ENCODE results near the gene UFC1.

The UFC1 gene

GRCh38 chr1:161192476-161193465 is 39.0 kb downstream of the UFC1 start:
- in situ Hi-C loops (cut with MboI; ENCODE audit: low sequenced_read_pairs), result no loop called here

GRCh38 chr1:161193561-161194235 is 39.9 kb downstream of the UFC1 start:
- in situ Hi-C loops (cut with MboI; ENCODE audit: low sequenced_read_pairs), result no loop called here

DNA sequence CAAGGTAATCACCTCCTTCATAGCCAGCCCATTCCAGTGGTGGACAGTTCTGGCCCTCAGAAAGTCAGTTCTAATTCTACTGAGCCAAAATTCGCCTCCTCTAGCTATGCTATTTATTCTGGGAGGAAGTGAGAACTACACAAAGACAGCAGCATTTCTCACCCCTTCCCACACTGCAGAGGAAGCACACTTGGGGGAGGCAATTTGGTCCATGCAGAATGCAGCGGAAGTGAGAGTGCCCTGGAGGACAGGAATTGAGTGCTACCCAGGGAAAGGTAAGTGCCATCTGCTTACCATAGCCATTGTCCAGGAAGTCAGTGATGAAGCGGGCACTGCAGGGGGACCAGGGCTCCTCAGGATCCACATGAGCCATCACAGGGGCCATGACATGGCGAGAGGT is 41.4 kb downstream of the UFC1 start:
- in situ Hi-C loops (cut with MboI; ENCODE audit: low sequenced_read_pairs), result no loop called here

DNA sequence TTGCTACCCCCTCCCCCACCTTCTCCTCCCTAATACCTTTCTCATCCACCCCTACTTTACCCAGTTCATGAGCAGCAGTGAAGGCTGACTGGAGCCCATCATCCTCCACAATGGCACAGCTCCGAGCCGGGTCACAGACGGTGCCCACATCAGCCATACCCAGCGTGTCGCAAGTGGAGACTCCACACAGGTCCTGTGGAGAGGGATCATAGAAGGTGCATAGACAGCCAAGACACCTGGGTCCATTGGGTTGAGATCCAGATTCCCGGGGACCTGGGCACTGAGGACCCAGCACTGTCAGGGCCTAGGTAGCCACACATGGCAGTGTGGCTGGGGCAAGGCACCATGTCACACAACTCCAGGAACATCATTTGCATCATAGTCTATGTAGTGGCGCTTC is 42.3 kb downstream of the UFC1 start:
- in situ Hi-C loops (cut with MboI; ENCODE audit: low sequenced_read_pairs), result no loop called here

GRCh38 chr1:161196521-161197451 is 43.0 kb downstream of the UFC1 start:
- in situ Hi-C loops (cut with MboI; ENCODE audit: low sequenced_read_pairs), result no loop called here

DNA sequence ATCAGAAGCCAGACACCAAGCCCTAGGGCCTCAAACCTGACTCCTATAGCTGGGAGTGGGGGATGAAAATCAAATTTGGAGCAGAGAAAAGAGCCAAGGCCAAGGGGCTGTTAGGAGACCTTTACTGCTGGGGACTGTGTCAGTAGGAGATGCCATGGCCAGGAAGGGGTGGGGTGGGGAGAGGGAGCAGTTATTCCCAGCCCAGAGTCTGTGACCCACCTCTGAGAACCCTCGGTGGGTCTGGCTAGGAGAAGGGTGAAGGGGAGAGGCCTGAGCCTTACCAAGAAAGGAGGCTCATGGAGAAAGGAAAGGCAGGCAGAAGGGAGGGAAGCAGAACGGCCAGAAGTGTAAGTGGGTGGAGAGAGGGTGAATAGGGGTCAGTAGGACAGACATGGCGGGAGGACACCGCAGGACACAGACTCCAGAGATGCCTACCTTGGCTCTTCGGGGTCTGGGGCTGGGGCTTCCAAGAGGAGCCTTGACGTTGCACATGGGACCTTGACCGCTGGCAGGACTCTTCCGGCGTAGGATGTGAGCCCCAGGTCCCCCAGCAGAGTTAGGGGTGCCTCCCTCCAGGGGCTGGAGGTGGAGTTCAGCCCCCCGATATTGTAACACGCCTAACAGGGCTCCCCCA is 43.9 kb downstream of the UFC1 start:
- in situ Hi-C loops (cut with MboI; ENCODE audit: low sequenced_read_pairs), result no loop called here

GRCh38 chr1:161198194-161198896 is 44.6 kb downstream of the UFC1 start:
- in situ Hi-C loops (cut with MboI; ENCODE audit: low sequenced_read_pairs), result no loop called here

GRCh38 chr1:161198897-161199431 is 45.2 kb downstream of the UFC1 start, which contains the start of gene ADAMTS4:
Gene ADAMTS4 (minus strand): TSS chr1:161199054. CDS start chr1:161198627, 427 bp downstream.
- in situ Hi-C loops (cut with MboI; ENCODE audit: low sequenced_read_pairs), result no loop called here

DNA sequence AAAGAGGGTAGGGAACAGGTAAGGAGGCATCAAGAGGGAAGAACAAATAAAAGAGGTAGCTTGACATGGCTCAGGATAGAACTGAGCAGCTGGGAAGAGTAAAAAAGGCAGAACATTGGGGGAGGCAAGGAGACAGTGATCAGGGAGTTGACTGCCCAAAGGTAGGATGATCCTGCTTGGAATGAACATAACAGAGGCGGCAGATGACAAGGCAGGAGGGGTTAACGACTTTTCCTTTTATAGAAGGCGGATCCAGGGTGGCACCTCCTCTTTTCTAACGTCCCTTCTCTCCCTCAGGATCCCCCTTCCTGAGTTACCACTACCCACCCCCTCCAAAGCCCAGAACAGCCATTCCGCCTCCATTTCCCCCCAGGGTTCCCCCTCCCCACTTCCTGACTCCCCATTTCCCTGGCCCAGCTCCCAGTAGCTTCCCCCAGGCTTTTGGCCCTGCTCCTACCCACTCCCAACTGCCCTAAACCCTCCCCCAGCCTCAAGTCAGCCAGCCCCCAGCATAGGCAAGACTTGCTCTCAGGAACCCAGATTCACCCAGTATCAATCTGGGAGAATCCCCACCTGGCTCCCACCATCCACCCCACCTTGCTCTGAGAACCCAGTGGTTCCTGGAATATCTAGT is 45.8 kb downstream of the UFC1 start:
- in situ Hi-C loops (cut with MboI; ENCODE audit: low sequenced_read_pairs), result loop anchor here (25.0 kb wide), 1 partner anchor 163 kb away; the partner anchor contains the start of gene CFAP126

GRCh38 chr1:161200421-161200991 is 46.7 kb downstream of the UFC1 start:
- in situ Hi-C loops (cut with MboI; ENCODE audit: low sequenced_read_pairs), result loop anchor here (25.0 kb wide), 1 partner anchor 162 kb away; the partner anchor contains the start of gene CFAP126

- in situ Hi-C loops (cut with MboI; ENCODE audit: low sequenced_read_pairs), result loop anchor here (25.0 kb wide), 1 partner anchor 161 kb away; the partner anchor contains the start of gene CFAP126
These were observed 47.4 kb downstream of the UFC1 start for GRCh38 chr1:161200992-161201835.

DNA sequence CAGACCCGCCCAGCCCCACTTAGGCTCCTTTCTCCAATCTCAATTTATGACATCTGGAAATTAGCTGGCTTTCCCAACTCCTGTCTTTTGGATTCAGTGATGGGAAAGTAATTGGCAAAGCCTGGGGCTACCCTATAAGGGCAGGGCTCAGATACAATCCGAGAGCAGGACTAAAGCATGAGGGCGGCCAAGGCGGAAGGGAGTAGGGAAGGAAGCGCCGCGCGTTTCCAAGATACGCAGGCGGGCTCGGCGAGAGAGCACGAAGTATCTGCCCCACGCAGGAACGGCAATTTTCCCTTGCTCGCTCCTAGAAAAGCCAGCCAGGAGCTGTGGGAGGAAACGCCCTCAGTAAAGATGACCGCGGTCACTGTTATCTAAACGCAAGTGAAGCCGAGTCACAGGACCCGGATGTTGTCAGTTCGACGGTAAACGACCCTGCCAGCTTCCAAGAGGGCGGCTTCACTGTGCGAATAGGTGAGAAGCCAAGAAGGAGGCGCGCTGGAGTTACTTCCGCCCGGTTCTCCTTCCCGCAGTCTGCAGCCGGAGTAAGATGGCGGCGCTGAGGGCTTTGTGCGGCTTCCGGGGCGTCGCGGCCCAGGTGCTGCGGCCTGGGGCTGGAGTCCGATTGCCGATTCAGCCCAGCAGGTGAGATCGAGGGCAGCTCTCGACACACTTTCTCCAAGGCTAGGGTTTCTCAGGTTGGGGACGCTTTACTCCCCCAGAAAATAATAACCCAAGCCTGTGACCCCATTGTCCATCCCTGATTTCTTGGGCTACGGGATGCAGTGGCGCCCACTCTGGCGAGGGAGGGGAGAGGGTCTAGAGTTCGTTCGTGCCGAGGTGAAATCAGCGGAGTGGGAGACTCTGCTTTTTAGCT is 48.3 kb downstream of the UFC1 start, which contains the start of gene NDUFS2:
TSS of gene NDUFS2 (plus strand) at position 532 of the 877 bp plus-strand sequence. CDS start at position 551, 19 bp downstream.
- in situ Hi-C loops (cut with MboI; ENCODE audit: low sequenced_read_pairs), result loop anchor here (25.0 kb wide), 1 partner anchor 160 kb away; the partner anchor contains the start of gene CFAP126

- in situ Hi-C loops (cut with MboI; ENCODE audit: low sequenced_read_pairs), result loop anchor here (25.0 kb wide), 1 partner anchor 156 kb away; the partner anchor contains the start of gene CFAP126
These were observed 52.8 kb downstream of the UFC1 start for GRCh38 chr1:161206411-161207140.

GRCh38 chr1:161207173-161207572 is 53.4 kb downstream of the UFC1 start:
- in situ Hi-C loops (cut with MboI; ENCODE audit: low sequenced_read_pairs), result loop anchor here (25.0 kb wide), 1 partner anchor 155 kb away; the partner anchor contains the start of gene CFAP126
